Measurements from ENCODE around the gene MRPL34. TPM values are rescaled to one million over a fixed set of nuclear protein-coding genes. Genes with fewer than 3 reads are reported as not detected.

The MRPL34 gene
- total and polyA plus RNA-seq, 9 of the 15 experiments (the other 6 are each of a cell fraction or from before 2014, with no cell fraction given) = 11.5 to 256 (median 72.5) TPM

GRCh38 chr19:17303167-17303939 is 2.3 kb upstream of the MRPL34 start, which contains the start of gene ABHD8 (continued):
- TF ChIP-seq YBX1 (IDR thresholded peaks at IDR 0.05) (no peak), SMARCE1 (IDR thresholded peaks at IDR 0.05) (no peak), MAX (CRISPR knock-in tag; IDR thresholded peaks at IDR 0.05) (peak; percentile 72), E4F1 (CRISPR knock-in tag; IDR thresholded peaks at IDR 0.05; ENCODE audit: borderline replicate concordance) (no peak), E2F6 (IDR thresholded peaks at IDR 0.05; ENCODE audit: borderline replicate concordance in 1 of 2, extremely low read depth in 1 of 2, insufficient read depth in 1 of 2, insufficient read length in 1 of 2, low read depth in 1 of 2, low read length in 1 of 2, poor library complexity in 1 of 2, severe bottlenecking in 1 of 2) (peak; percentile 19 to 72), VEZF1 (CRISPR knock-in tag; IDR thresholded peaks at IDR 0.05) (peak; percentile 88), SAFB (IDR thresholded peaks at IDR 0.05; ENCODE audit: borderline replicate concordance, low read depth, low read length) (no peak), E2F1 (CRISPR knock-in tag; IDR thresholded peaks at IDR 0.05) (peak; percentile 79; the same call in 1 of the 2 replicates), COPS2 (conservative IDR thresholded peaks at IDR 0.05) (no peak), JUN (IDR thresholded peaks at IDR 0.05; ENCODE audit: borderline replicate concordance, low read depth, low read length) (0 out of 2 replicates have a peak, but pooled peaks have one; percentile 11), JUN (CRISPR knock-in tag; IDR thresholded peaks at IDR 0.05; ENCODE audit: borderline replicate concordance) (no peak), ETS1 (conservative IDR thresholded peaks at IDR 0.05; ENCODE audit: control insufficient read depth, low read depth, low read length) (0 out of 2 replicates have a peak, but pooled peaks have one; percentile 39), MTA3 (IDR thresholded peaks at IDR 0.05; ENCODE audit: borderline replicate concordance) (peak; percentile 86), NEUROD1 (IDR thresholded peaks at IDR 0.05; ENCODE audit: borderline replicate concordance, low read depth, low read length, partially characterized antibody) (peak; percentile 98), HNRNPUL1 (IDR thresholded peaks at IDR 0.05; ENCODE audit: low read length) (no peak), POLR2AphosphoS2 (IDR thresholded peaks at IDR 0.05; ENCODE audit: low read length) (no peak), MLX (CRISPR knock-in tag; conservative IDR thresholded peaks at IDR 0.05) (no peak)

Data from K562 (cell line).